Measurements from ENCODE around the gene ENSA. TPM values are rescaled to one million over a fixed set of nuclear protein-coding genes. Genes with fewer than 3 reads are reported as not detected.
"Not testable (repeated sequence)": the region's sequence is repeated elsewhere in the genome, so short reads cannot be mapped to it uniquely, and the experiment has no call there.

Gene ENSA
- total and polyA plus RNA-seq, 2 experiments from 2014 or later = 114 to 200 TPM

- not testable (repeated sequence) for H3K27me3 ChIP-seq (ENCODE audit: insufficient read depth); H2AFZ ChIP-seq; H3K9me3 Mint-ChIP-seq; ATAC-seq; H3K36me3 ChIP-seq (ENCODE audit: insufficient read depth); H4K20me1 ChIP-seq (replicated peaks; ENCODE audit: insufficient read depth); H3K9me2 ChIP-seq (ENCODE audit: insufficient read depth)
- Mint-ChIP-seq H3K36me3 (ENCODE audit: low read depth) (peaks cover 27% of the 10 kb centered on the region), H3K27me3 (ENCODE audit: insufficient read depth, low read depth, poor library complexity) (peaks cover 14% of the 10 kb centered on the region), H3K4me1 (peaks cover 63% of the 10 kb centered on the region), H3K27ac (peak overlapping the region; percentile 97), H3K4me3 (peak overlapping the region; percentile 46)
- TF ChIP-seq NANOG (IDR thresholded peaks at IDR 0.05; ENCODE audit: borderline replicate concordance) = peak; percentile 63; the same call in 1 of the 2 replicates
- peak; percentile 48; the same call in 1 of the 2 replicates for TF ChIP-seq CREB1 (CRISPR knock-in tag; IDR thresholded peaks at IDR 0.05; ENCODE audit: low read depth)
- 0 out of 2 replicates have a peak, but pooled peaks have one; percentile 68 for TF ChIP-seq ZNF114 (CRISPR knock-in tag; IDR thresholded peaks at IDR 0.05)
- peak overlapping the region; percentile 14 for H3K4me3 ChIP-seq
- peak overlapping the region; percentile 100 for H3K27ac ChIP-seq (ENCODE audit: low read depth)
- H3K4me2 ChIP-seq = peak overlapping the region; percentile 71
- peaks cover 46% of the 10 kb centered on the region for H3K4me1 ChIP-seq (ENCODE audit: insufficient read depth)
- H3F3A ChIP-seq (replicated peaks; ENCODE audit: low read depth) = peaks cover 18% of the 10 kb centered on the region; the same call in 1 of the 2 replicates
- H3K79me2 ChIP-seq (replicated peaks; ENCODE audit: insufficient read depth) = peaks cover 17% of the 10 kb centered on the region
- DNase-seq (ENCODE audit: low spot score) = peak; percentile 70
Observed at GRCh38 chr1:150634839-150635622, 5.6 kb upstream of the ENSA start.

GRCh38 chr1:150628766-150629114, 672 bp downstream of the ENSA start:
- no peak overlapping the region for H2AFZ ChIP-seq
- peaks cover 33% of the 10 kb centered on the region for H3K36me3 ChIP-seq (ENCODE audit: insufficient read depth)
- Mint-ChIP-seq H3K27me3 (ENCODE audit: insufficient read depth, low read depth, poor library complexity) (peaks cover 9% of the 10 kb centered on the region), H3K27ac (no peak overlapping the region), H3K9me3 (no peaks in the 10 kb centered on the region), H3K4me1 (peaks cover 51% of the 10 kb centered on the region), H3K4me3 (no peak overlapping the region), H3K36me3 (ENCODE audit: low read depth) (peaks cover 48% of the 10 kb centered on the region)
- peak overlapping the region; percentile 48 for H3K27ac ChIP-seq (ENCODE audit: low read depth)
- H3K79me2 ChIP-seq (replicated peaks; ENCODE audit: insufficient read depth) = peaks cover 59% of the 10 kb centered on the region
- peak overlapping the region; percentile 84 for H3K4me2 ChIP-seq
- no peak for DNase-seq (ENCODE audit: low spot score)
- H3K4me1 ChIP-seq (ENCODE audit: insufficient read depth) = peaks cover 32% of the 10 kb centered on the region
- TF ChIP-seq EZH2phosphoT487 (IDR thresholded peaks at IDR 0.05; ENCODE audit: unreplicated experiment) = no peak
- no peak for TF ChIP-seq STAT1 (IDR thresholded peaks at IDR 0.05; ENCODE audit: unreplicated experiment)
- no peak for TF ChIP-seq ZNF114 (CRISPR knock-in tag; IDR thresholded peaks at IDR 0.05)
- TF ChIP-seq ZNF462 (CRISPR knock-in tag; IDR thresholded peaks at IDR 0.05) = no peak
- TF ChIP-seq NANOG (IDR thresholded peaks at IDR 0.05; ENCODE audit: borderline replicate concordance) = no peak
- TF ChIP-seq POLR2AphosphoS5 (IDR thresholded peaks at IDR 0.05; ENCODE audit: low read depth) = no peak
- TF ChIP-seq ETS1 (IDR thresholded peaks at IDR 0.05) = no peak
- no peak for TF ChIP-seq ZNF331 (CRISPR knock-in tag; IDR thresholded peaks at IDR 0.05; ENCODE audit: low read depth)
- peak overlapping the region; percentile 67 for H3K4me3 ChIP-seq
- peaks cover 24% of the 10 kb centered on the region for H3F3A ChIP-seq (replicated peaks; ENCODE audit: low read depth)
- no peaks in the 10 kb centered on the region for H3K9me2 ChIP-seq (ENCODE audit: insufficient read depth)
- no peaks in the 10 kb centered on the region for H3K27me3 ChIP-seq (ENCODE audit: insufficient read depth)
- H4K20me1 ChIP-seq (replicated peaks; ENCODE audit: insufficient read depth) = peaks cover 4% of the 10 kb centered on the region
- ATAC-seq = no peak
